A549 (cell line): ENCODE data around the gene GOLT1B.

Experiments
- EP300 ChIP-seq, 2 experiments: fragments of >200 bp; sonication (Bioruptor Twin); formaldehyde crosslinking; IDR thresholded peaks; 2 replicates in 1 of 2; 3 replicates in 1 of 2; pipeline ENCODE4 v1.6.1; 2016 to 2017
- POLR2A ChIP-seq: IDR thresholded peaks from 2 replicates; pipeline ENCODE4 v1.6.1; 2012; ENCODE audit warnings: mild to moderate bottlenecking, low read length
- RARB ChIP-seq: fragments of 250-450 bp; sonication (Bioruptor Pico); IDR thresholded peaks from 2 replicates; pipeline ENCODE4 v1.8.0; 2021; ENCODE audit warnings: mild to moderate bottlenecking, moderate library complexity
- RFX5 ChIP-seq: fragments of 450-650 bp; IDR thresholded peaks from 2 replicates; pipeline ENCODE4 v1.7.1; 2014; ENCODE audit warnings: antibody characterized with exemption, mild to moderate bottlenecking, moderate library complexity
- USF2 ChIP-seq: fragments of 450-650 bp; IDR thresholded peaks from 2 replicates; pipeline ENCODE4 v1.6.1; 2014; ENCODE audit warnings: antibody characterized with exemption
- TF ChIP-seq, protein P1 (sequence below): fragments of >200 bp; sonication (Bioruptor Twin); formaldehyde crosslinking; IDR thresholded peaks from 3 replicates; pipeline ENCODE4 v1.5.1; 2016

GRCh38 chr12:21526721-21527345, 25.2 kb downstream of the GOLT1B start:
- no peak for TF ChIP-seq EP300 (IDR thresholded peaks at IDR 0.05)
- TF ChIP-seq, protein P1, sequence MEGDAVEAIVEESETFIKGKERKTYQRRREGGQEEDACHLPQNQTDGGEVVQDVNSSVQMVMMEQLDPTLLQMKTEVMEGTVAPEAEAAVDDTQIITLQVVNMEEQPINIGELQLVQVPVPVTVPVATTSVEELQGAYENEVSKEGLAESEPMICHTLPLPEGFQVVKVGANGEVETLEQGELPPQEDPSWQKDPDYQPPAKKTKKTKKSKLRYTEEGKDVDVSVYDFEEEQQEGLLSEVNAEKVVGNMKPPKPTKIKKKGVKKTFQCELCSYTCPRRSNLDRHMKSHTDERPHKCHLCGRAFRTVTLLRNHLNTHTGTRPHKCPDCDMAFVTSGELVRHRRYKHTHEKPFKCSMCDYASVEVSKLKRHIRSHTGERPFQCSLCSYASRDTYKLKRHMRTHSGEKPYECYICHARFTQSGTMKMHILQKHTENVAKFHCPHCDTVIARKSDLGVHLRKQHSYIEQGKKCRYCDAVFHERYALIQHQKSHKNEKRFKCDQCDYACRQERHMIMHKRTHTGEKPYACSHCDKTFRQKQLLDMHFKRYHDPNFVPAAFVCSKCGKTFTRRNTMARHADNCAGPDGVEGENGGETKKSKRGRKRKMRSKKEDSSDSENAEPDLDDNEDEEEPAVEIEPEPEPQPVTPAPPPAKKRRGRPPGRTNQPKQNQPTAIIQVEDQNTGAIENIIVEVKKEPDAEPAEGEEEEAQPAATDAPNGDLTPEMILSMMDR = no peak
- TF ChIP-seq POLR2A = no peak
- TF ChIP-seq RARB (CRISPR knock-in tag) = no peak
- TF ChIP-seq RFX5 = no peak
- TF ChIP-seq USF2 = no peak
